ENCODE data around the gene SORT1.
"Not testable (repeated sequence)": the region's sequence is repeated elsewhere in the genome, so short reads cannot be mapped to it uniquely, and the experiment has no call there.

GRCh38 chr1:109286762-109287161, 111.0 kb downstream of the SORT1 start:
- not testable (repeated sequence) for TF ChIP-seq EZH2 (IDR thresholded peaks at IDR 0.05; ENCODE audit: borderline replicate concordance, insufficient read depth, low read length, poor library complexity, severe bottlenecking); SMC3 (conservative IDR thresholded peaks at IDR 0.05; ENCODE audit: poor library complexity); EP300 (conservative IDR thresholded peaks at IDR 0.05; ENCODE audit: poor library complexity, severe bottlenecking); CTCF (IDR thresholded peaks at IDR 0.05; ENCODE audit: poor library complexity, severe bottlenecking); POLR2AphosphoS5 (IDR thresholded peaks at IDR 0.05); REST (IDR thresholded peaks at IDR 0.05; ENCODE audit: borderline replicate concordance)
